Mammary epithelial cell (primary cell): ENCODE measurements around the gene MEAK7.

Experiments
- EZH2 ChIP-seq: IDR thresholded peaks from 2 replicates; pipeline ENCODE4 v1.6.1; 2012; ENCODE audit warnings: low read length, inconsistent platforms, borderline replicate concordance
- TF ChIP-seq, protein P1 (sequence below), 2 donors: IDR thresholded peaks in 1 of 2; conservative IDR thresholded peaks in 1 of 2; 2 replicates each; pipeline ENCODE4 v1.5.1; 2011 to 2012; ENCODE audit warnings: inconsistent platforms in 2 of 2, low read length in 2 of 2, mild to moderate bottlenecking in 2 of 2, control low read depth in 1 of 2, low read depth in 1 of 2; ENCODE audit not compliant: insufficient read depth in 1 of 2; ENCODE audit errors: extremely low read depth in 1 of 2

DNA sequence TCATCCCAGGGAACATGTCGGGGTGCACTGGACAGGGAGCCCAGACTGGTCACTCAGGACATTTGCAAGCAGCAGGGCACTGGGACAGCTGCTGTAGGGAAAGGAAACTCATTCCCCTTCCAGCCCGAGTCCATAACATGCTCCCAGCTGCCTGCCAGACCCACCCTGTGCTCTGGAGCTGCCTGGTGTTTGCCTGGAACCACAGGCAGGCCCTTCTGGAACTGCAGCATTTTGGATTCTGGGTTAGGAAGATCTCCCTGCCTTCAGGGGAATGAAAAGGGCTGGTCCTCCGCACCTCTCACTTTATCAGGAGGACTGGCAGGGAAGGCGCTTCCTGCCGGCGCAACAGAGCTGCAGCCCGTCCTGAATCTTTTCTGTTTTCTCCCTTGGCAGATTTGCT is 41.2 kb downstream of the MEAK7 start:
- TF ChIP-seq, protein P1, sequence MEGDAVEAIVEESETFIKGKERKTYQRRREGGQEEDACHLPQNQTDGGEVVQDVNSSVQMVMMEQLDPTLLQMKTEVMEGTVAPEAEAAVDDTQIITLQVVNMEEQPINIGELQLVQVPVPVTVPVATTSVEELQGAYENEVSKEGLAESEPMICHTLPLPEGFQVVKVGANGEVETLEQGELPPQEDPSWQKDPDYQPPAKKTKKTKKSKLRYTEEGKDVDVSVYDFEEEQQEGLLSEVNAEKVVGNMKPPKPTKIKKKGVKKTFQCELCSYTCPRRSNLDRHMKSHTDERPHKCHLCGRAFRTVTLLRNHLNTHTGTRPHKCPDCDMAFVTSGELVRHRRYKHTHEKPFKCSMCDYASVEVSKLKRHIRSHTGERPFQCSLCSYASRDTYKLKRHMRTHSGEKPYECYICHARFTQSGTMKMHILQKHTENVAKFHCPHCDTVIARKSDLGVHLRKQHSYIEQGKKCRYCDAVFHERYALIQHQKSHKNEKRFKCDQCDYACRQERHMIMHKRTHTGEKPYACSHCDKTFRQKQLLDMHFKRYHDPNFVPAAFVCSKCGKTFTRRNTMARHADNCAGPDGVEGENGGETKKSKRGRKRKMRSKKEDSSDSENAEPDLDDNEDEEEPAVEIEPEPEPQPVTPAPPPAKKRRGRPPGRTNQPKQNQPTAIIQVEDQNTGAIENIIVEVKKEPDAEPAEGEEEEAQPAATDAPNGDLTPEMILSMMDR (conservative IDR thresholded peaks at IDR 0.05 in 1 of 2, IDR thresholded peaks at IDR 0.05 in 1 of 2; ENCODE audit: extremely low read depth in 1 of 2, insufficient read depth in 1 of 2, low read depth in 1 of 2, low read length in 2 of 2) = no peak
- no peak for TF ChIP-seq EZH2
